GM21786 (cell line): Measurements from ENCODE around the gene SLC26A9.
"Not testable (repeated sequence)": the region's sequence is repeated elsewhere in the genome, so short reads cannot be mapped to it uniquely, and the experiment has no call there.

Source experiments
- ATAC-seq: cut with Tn5 transposase; IDR thresholded peaks from one replicate; pipeline ENCODE4 v1.9.1; 2021; ENCODE audit not compliant: unreplicated experiment

SLC26A9 gene

DNA sequence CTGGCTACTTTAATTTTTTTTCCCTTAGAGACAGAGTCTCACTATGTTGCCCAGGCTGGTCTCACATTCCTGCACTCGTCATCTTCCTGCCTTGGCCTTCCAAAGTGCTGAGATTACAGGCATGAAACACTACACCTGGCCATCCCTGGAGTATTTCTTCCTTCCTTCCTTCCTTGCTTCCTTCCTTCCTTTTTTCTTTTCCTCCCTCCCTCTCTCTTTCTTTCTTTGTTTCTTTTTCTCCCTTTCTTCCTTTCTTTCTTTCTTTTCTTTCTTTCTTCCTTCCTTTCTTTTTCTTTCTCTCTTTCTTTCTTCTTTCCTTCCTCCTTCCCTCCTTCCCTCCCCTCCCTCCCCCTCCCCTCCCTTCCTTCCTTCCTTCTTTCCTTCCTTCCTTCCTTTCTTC, 46.9 kb downstream of the SLC26A9 start:
- ATAC-seq: no peak

DNA sequence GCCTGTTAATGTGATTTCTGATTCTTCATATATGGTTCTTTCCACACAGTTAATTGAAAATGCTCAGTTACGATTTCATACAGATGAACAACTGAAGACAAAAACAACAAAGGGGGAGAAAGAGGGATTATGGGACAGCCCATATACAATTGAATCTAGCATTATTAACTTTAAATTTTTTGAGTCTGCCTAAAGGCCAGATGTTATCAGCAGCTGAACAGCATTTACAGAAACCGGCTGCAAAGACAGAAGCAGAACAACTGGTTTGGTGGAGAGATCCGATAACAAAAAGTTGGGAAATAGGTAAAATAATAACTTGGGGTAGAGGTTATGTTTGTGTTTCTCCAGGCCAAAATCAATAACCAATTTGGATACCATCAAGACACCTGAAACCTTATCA, 49.1 kb downstream of the SLC26A9 start:
- ATAC-seq: not testable (repeated sequence)

DNA sequence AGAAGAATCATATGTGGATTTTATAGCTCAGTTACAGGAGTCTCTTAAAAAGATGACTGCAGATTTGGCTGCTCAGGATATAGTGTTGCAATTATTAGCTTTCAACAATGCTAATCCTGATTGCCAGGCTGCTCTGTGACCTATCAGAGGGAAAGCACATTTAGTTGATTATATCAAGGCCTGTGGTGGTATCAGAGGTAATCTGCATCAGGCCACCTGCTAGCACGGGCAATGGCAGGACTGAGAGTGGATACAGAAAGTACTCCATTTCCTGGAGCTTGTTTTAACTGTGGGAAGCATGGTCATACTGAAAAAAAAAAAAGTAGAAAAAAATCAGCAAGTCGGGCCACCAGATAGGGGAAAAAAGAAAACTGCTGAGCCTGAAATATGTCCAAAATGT, 51.1 kb downstream of the SLC26A9 start:
- ATAC-seq: not testable (repeated sequence)

DNA sequence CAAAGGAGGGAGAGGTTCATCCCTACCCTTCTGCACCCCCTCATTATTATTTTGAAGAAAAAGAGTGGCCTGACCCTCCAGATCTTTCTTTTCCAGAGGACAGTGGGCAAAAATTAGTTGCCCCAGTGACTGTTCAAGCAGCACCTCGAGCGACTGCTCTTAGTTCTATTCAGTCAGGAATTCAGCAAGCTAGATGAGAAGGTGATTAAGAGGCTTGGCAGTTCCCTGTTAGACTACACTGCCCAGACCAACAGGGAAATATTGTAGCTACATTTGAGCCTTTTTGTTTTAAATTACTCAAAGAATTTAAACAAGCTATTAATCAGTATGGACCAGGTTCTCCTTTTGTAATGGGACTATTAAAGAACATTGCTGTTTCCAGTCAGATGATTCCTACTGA, 51.8 kb downstream of the SLC26A9 start:
- not testable (repeated sequence) for ATAC-seq

DNA sequence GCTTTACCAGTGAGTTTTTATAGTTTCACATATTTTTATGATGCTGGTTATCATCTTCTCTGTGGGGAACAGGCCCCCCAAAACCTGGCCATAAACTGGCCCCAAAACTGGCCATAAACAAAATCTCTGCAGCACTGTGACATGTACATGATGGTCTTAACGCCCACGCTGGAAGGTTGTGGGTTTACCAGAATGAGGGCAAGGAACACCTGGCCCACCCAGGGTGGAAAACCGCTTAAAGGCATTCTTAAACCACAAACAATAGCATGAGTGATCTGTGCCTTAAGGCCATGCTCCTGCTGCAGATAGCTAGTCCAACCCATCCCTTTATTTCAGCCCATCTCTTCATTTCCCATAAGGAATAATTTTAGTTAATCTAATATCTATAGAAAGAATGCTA, 52.6 kb downstream of the SLC26A9 start:
- ATAC-seq: not testable (repeated sequence)

DNA sequence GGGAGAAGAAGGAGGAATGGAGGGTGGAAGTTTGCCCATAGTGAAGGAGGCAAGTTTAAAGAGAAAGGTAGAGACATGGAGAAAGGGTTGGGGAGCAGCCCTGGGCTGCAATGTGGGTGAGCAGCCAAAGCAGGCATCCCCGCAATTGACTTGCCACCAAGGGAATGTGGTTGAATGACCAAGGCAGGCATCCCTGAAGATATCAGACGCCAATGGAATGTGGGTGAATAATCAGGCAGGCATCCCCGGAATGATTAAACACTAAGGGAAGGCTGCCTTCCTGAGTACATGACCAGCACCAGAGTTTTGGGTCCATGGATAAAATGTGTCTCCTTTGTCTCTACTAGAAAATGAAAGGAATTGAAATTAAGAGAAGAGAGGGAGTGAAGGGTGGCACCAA, 53.5 kb downstream of the SLC26A9 start:
- not testable (repeated sequence) for ATAC-seq

DNA sequence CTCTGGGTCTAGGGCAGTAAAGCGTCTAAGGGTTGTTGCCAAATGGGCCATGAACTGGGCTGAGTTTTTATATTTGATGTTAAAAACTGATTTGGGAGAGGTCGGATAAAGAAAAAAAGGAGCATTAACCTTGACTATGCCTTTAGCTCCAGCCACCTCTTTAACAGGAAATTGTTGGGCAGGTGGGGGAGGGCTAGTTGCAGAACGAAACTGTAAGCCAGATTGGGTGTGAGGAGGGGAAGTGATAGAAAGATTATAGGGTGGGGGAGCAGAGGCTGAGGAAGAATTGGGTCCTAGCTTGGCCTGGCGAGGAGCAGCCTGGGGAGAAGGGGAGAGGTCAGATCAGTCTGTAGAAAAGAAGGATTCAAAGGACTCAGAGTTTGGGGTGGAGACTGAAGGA, 54.2 kb downstream of the SLC26A9 start:
- ATAC-seq: not testable (repeated sequence)

DNA sequence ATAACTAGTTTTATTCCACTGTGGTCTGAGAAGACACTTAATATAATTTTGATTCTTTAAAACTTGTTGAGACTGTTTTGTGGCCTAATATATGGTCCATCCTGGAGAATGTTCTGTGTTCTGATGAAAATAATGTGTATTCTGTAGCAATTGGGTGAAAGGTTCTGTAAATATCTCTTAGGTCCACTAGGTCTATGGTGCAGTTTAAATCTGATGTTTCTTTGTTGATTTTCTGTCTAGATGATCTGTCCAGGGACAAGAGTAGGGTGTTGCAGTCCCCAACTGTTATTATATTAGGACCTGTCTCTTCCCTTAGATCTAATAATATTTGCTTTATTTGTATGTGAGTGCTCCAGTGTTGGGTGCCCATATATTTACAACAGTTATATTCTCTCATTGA, 59.5 kb downstream of the SLC26A9 start:
- no peak for ATAC-seq

DNA sequence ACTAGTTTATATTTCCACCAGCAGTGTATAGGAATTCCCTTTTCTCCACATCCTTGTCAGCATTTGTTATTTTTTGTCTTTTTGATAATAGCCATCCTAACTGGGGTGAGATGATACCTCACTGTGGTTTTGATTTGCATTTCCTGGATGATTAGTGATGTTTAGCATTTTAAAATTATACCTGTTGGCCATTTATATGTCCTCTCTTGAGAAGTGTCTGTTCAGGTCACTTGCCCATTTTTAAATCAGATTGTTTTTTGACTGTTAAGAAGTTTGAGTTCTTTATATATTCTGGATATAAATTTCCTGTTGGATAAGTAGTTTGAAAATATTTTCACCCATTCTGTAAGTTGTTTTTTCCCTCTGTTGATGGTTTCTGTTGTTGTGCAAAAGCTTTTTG, 62.3 kb downstream of the SLC26A9 start:
- ATAC-seq: no peak

DNA sequence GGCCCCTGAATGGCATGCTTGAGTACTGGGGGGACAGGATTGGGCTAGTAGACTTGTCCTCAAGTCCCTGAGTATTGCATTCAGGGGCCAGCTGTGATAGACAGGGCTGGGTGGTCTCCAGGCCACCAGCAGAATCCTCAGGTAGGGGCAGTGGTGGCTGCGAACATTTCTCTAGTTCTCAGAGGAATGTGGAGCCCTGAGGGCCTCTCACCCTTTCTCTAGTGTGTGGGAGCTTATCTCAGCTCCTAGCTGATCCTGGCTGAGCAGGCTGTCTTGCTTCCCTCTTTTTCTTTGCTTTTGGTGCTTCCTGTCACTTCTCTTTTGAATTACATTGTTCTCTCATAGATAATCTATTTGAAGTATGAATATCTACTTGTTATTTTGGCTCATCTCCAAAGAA, 63.3 kb downstream of the SLC26A9 start:
- no peak for ATAC-seq

DNA sequence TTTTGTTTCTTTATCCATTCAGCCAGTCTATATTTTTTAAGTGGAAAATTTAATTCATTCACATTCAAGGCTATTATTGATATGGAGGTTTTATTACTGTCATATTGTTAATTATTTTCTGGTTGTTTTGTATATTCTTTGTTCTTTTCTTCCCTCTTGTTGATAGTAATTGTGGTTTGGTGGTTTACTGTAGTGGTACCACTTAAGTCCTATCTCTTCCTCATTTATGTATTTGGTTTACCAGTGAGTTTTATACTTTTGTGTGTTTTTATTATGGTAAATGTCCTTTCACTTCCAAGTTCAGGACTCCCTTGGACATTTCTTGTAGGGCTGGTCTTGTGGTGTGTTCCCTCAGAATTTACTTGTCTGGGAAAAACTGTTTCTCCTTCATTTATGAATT, 65.2 kb downstream of the SLC26A9 start:
- no peak for ATAC-seq

DNA sequence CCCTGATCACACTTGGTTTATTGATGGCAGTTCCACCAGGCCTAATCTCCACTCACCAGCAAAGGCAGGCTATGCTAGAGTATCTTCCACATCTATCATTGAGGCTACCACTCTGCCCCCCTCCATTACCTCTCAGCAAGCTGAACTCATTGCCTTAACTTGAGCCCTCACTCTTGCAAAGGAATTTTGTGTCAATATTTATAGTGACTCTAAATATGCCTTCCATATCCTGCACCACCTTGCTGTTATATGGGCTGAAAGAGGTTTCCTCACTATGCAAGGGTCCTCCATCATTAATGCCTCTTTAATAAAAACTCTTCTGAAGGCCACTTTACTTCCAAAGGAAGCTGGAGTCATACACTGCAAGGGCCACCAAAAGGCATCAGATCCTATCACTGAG, 70.1 kb downstream of the SLC26A9 start:
- ATAC-seq: not testable (repeated sequence)

DNA sequence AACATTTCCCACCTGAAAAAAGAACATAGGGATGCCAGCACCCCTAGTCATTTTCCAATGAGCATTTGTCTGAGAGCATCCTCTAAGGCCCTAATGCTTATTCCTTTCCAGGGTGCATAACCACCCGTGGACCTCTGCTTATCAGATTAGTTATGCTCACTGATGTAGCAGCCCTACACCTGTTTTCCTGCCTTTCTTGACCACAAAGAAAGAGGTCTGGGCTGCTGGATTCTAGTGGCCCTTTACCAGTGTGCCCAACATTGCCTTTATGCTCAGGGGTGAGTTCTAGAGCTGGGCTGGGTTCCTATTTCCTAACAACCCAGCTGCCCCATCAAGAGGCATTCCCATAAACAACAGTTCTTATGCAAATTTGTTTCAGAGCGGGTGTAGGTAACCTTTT, 73.0 kb downstream of the SLC26A9 start:
- no peak for ATAC-seq
